Measurements from ENCODE around the gene SYNPO2.

SYNPO2 gene

GRCh38 chr4:118918388-118918787 lies 29.7 kb downstream of the SYNPO2 start:
- DNase-seq (ENCODE audit: low read depth), result peak; percentile 76
- no peak for TF ChIP-seq CTCF (conservative IDR thresholded peaks at IDR 0.05; ENCODE audit: control insufficient read depth, insufficient read depth, low read depth, low read length)
- no peak overlapping the region for H3K4me3 ChIP-seq (ENCODE audit: control insufficient read depth, low read depth, low read length)

GRCh38 chr4:118920247-118920646 lies 31.6 kb downstream of the SYNPO2 start:
- no peak for TF ChIP-seq CTCF (conservative IDR thresholded peaks at IDR 0.05; ENCODE audit: control insufficient read depth, insufficient read depth, low read depth, low read length)
- peak; percentile 19 for DNase-seq (ENCODE audit: low read depth)
- no peak overlapping the region for H3K4me3 ChIP-seq (ENCODE audit: control insufficient read depth, low read depth, low read length)

- no peak for TF ChIP-seq CTCF (conservative IDR thresholded peaks at IDR 0.05; ENCODE audit: control insufficient read depth, insufficient read depth, low read depth, low read length)
- no peak for DNase-seq (ENCODE audit: low read depth)
- no peak overlapping the region for H3K4me3 ChIP-seq (ENCODE audit: control insufficient read depth, low read depth, low read length)
These were observed 33.1 kb downstream of the SYNPO2 start for GRCh38 chr4:118921786-118922185.

GRCh38 chr4:118923891-118924290 lies 35.2 kb downstream of the SYNPO2 start:
- no peak overlapping the region for H3K4me3 ChIP-seq (ENCODE audit: control insufficient read depth, low read depth, low read length)
- TF ChIP-seq CTCF (conservative IDR thresholded peaks at IDR 0.05; ENCODE audit: control insufficient read depth, insufficient read depth, low read depth, low read length), result no peak
- DNase-seq (ENCODE audit: low read depth), result no peak

GRCh38 chr4:118927974-118928373 lies 39.3 kb downstream of the SYNPO2 start:
- no peak for DNase-seq (ENCODE audit: low read depth)
- no peak for TF ChIP-seq CTCF (conservative IDR thresholded peaks at IDR 0.05; ENCODE audit: control insufficient read depth, insufficient read depth, low read depth, low read length)
- H3K4me3 ChIP-seq (ENCODE audit: control insufficient read depth, low read depth, low read length), result no peak overlapping the region

GRCh38 chr4:118930255-118930654 lies 41.6 kb downstream of the SYNPO2 start:
- H3K4me3 ChIP-seq (ENCODE audit: control insufficient read depth, low read depth, low read length), result no peak overlapping the region
- DNase-seq (ENCODE audit: low read depth), result no peak
- no peak for TF ChIP-seq CTCF (conservative IDR thresholded peaks at IDR 0.05; ENCODE audit: control insufficient read depth, insufficient read depth, low read depth, low read length)

GRCh38 chr4:118931786-118932185 lies 43.1 kb downstream of the SYNPO2 start:
- H3K4me3 ChIP-seq (ENCODE audit: control insufficient read depth, low read depth, low read length), result no peak overlapping the region
- no peak for TF ChIP-seq CTCF (conservative IDR thresholded peaks at IDR 0.05; ENCODE audit: control insufficient read depth, insufficient read depth, low read depth, low read length)
- DNase-seq (ENCODE audit: low read depth), result no peak

Measured in fibroblast of mammary gland (primary cell).